Glomerular endothelial cell (primary cell): ENCODE data around the gene INSIG2. TPM values are rescaled to one million over a fixed set of nuclear protein-coding genes. Genes with fewer than 3 reads are reported as not detected.

ENCODE experiments used
- DNase-seq: peaks from one replicate; pipeline ENCODE4 v3.0.0-alpha.2; 2011; ENCODE audit warnings: low read depth, low spot score; ENCODE audit errors: extremely low read depth
- total RNA-seq: library from RNA; depleted of rRNA; stranded (reverse); fragments of >200 nt; gene quantifications from 2 replicates; pipeline ENCODE4 v1.2.3, GENCODE V29; 2015

Gene INSIG2
- total RNA-seq, 1 donor from 2014 or later: 8.7 TPM

- DNase-seq: no peak
These were observed 9.4 kb downstream of the INSIG2 start for GRCh38 chr2:118097657-118098056.

- no peak for DNase-seq
These were observed 10.2 kb downstream of the INSIG2 start for GRCh38 chr2:118098307-118099030.

- no peak for DNase-seq
These were observed 14.3 kb downstream of the INSIG2 start for GRCh38 chr2:118102433-118103082.

GRCh38 chr2:118103951-118104940 is 16.0 kb downstream of the INSIG2 start:
- DNase-seq: no peak

GRCh38 chr2:118105497-118105896 is 17.2 kb downstream of the INSIG2 start:
- no peak for DNase-seq

- no peak for DNase-seq
These were observed 18.7 kb downstream of the INSIG2 start for GRCh38 chr2:118106926-118107325.

- DNase-seq: no peak
These were observed 22.0 kb downstream of the INSIG2 start for GRCh38 chr2:118110310-118110709.

GRCh38 chr2:118110991-118111390 is 22.7 kb downstream of the INSIG2 start:
- DNase-seq: no peak

GRCh38 chr2:118112771-118113334 is 24.6 kb downstream of the INSIG2 start:
- DNase-seq: peak; percentile 90

- DNase-seq: no peak
These were observed 26.6 kb downstream of the INSIG2 start for GRCh38 chr2:118114863-118115262.

GRCh38 chr2:118115761-118116160 is 27.5 kb downstream of the INSIG2 start:
- DNase-seq: no peak

- no peak for DNase-seq
These were observed 30.2 kb downstream of the INSIG2 start for GRCh38 chr2:118118479-118118878.

- no peak for DNase-seq
These were observed 31.0 kb downstream of the INSIG2 start for GRCh38 chr2:118119158-118119727.

GRCh38 chr2:118119761-118120400 is 31.6 kb downstream of the INSIG2 start:
- no peak for DNase-seq

- DNase-seq: no peak
These were observed 32.1 kb downstream of the INSIG2 start for GRCh38 chr2:118120401-118120780.

GRCh38 chr2:118121101-118121500 is 32.8 kb downstream of the INSIG2 start:
- no peak for DNase-seq

- no peak for DNase-seq
These were observed 33.8 kb downstream of the INSIG2 start for GRCh38 chr2:118121986-118122524.

- no peak for DNase-seq
These were observed 34.5 kb downstream of the INSIG2 start for GRCh38 chr2:118122594-118123281.

- DNase-seq: no peak
These were observed 35.4 kb downstream of the INSIG2 start for GRCh38 chr2:118123561-118124232.
